ENCODE data around the gene TTL.
A peak's percentile ranks its signal among the peaks of the same experiment; 100 is the strongest.
"Not testable (repeated sequence)": the region's sequence is repeated elsewhere in the genome, so short reads cannot be mapped to it uniquely, and the experiment has no call there.

TTL gene

DNA sequence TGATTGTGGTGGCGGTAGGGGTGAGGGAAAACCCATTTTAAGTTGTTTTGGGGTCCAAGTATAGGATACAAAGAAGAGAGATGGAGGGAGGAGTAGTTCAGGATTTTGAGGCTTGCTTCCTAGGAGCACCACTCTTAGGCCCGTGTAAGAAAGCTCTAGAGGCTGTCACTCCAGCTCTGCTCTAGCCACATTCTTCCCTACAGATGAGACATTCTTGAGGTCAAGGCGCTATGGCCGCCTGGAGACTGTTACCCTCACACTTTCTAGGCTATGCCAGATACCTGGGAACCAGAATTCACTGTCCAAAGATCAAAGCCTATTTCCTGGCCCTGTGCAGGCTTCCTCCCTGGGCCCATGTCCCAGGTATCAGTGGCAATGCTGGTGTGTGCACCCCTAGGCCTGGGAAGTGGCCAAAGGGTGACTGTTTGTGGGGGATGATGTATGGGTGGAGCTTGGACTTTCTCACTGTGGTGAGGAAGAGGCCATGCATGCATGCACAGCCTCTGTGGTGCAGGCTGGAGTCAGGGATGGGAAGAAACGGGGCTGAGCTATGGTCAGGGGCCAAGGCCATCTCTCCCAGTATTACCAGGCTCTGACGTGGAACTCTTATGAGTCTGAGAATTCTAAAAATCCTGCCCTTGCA, 7.0 kb upstream of the TTL start:
- no peak for DNase-seq (ENCODE audit: low read depth)

GRCh38 chr2:112476434-112476833, 5.5 kb upstream of the TTL start:
- DNase-seq (ENCODE audit: low read depth) = no peak

- DNase-seq (ENCODE audit: low read depth) = no peak
Observed at GRCh38 chr2:112480530-112481049, 1.4 kb upstream of the TTL start.

DNA sequence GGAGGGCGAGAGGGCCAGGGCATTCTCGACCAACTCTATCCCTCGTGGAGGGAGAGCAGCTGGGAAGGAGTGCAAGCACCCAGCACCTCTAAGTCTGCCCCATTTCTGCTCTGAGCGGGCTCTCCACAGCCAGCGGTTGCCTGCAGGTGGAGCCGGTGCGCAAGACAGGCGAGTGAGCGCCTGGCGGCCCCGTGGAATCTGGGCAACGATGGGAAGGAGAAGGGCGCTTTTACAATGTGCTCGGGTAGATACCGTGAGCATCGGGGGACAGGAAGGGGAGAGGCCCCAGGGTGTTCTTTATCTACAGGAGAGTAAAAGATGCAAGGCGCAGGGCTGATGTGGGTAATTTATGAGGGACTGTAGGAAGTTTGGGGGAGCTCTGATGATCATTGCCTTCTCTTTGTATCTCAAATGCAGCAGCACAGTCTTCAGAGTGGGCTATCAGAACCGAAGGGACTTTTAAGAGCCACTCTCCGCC, 867 bp upstream of the TTL start:
- peak; percentile 64 for DNase-seq (ENCODE audit: low read depth)

DNA sequence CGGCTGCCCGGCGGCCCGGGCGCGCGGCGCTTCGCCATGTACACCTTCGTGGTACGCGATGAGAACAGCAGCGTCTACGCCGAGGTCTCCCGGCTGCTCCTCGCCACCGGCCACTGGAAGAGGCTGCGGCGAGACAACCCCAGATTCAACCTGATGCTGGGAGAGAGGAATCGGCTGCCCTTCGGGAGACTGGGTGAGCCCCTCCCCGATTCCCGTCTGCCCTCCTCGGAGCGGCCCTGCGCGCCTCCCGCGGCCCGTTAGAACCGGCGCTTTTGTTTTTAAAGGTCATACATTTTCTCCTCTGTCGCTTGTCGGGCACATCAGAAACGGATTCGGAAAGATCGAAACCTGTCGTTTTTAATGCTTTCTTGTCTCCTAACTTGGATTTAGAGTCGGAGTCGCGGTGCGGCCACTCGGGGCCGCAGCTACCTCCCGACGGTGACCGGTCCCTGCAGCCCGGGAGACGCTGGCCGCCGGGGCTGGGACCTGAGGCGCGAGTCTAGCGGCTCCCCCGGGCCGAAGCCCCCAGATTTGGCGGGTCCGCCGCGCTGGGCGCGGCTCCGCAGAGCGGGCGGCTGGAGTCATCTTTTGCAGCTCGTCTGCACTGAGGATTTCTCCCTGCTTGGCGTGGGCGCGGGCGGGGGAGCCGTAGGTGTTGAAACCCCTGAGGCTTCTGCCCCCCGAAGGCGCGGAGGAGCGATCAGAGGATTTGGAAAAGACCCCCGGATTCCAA, 519 bp downstream of the TTL start:
- DNase-seq (ENCODE audit: low read depth) = no peak

- DNase-seq (ENCODE audit: low read depth) = no peak
Observed at GRCh38 chr2:112483042-112483473, 1.1 kb downstream of the TTL start.

DNA sequence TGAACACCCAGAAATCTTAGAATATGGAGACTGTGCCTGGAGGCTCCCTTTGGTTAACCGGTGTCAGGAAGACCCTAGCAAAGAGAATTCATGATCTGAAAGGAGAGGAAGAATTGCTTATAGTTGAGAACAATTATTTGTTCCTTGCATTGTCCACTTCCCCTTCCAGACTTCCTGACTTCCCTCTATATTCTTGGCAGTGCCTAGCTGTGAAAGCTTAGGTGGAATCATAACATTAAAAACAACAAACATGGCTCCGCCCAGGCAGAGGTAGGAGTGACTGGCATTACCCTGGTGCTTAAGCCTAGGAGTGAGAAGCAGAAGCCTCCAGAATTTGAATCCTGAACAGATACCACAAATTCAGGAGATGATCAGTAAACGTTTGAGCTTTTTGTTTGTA, 1.9 kb downstream of the TTL start:
- DNase-seq (ENCODE audit: low read depth) = no peak

- DNase-seq (ENCODE audit: low read depth) = no peak
Observed at GRCh38 chr2:112485849-112486248, 3.9 kb downstream of the TTL start.

DNA sequence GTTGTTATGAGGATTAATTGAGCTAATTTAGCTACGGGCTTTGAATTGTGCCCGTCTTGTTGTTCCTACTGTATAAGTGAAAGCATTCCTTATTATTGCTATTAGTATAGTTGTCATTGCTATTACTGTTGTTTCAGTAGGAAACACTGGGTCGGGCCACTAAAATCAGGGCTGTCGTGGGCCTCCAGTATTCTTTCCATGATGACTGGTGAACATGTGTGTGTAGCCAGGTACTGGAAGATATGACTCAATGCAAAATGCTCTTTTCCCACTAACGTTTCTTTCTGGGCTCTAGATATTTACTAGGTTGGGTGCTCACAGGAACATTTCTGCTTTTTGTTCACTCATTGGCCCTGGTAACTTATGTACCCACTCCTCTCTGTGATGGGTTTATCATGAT, 4.9 kb downstream of the TTL start:
- DNase-seq (ENCODE audit: low read depth) = no peak

GRCh38 chr2:112487444-112487961, 5.5 kb downstream of the TTL start:
- no peak for DNase-seq (ENCODE audit: low read depth)

- DNase-seq (ENCODE audit: low read depth) = no peak
Observed at GRCh38 chr2:112488201-112488600, 6.2 kb downstream of the TTL start.

DNA sequence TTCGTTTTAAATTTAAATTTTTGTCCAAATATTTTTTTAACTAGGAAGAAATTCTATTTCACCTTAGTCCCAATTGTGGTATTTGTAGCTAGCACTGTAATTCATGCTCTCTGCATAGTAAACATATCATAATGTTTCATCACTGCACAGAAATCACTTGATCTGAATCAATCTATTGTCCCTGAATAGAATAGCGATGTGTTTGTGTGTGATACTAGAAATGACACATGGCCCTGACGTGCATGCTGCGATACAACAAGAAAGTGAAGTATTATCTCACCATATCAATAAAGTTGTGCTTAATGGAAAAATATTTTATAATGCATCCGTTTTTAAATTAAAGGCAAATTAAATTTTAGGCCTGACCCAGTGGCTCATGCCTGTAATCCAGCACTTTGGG, 10.0 kb downstream of the TTL start:
- DNase-seq (ENCODE audit: low read depth) = no peak

GRCh38 chr2:112493048-112493447, 11.1 kb downstream of the TTL start:
- DNase-seq (ENCODE audit: low read depth) = no peak

GRCh38 chr2:112493858-112494648, 12.1 kb downstream of the TTL start:
- DNase-seq (ENCODE audit: low read depth) = no peak

GRCh38 chr2:112494828-112495227, 12.9 kb downstream of the TTL start:
- DNase-seq (ENCODE audit: low read depth) = no peak

- DNase-seq (ENCODE audit: low read depth) = not testable (repeated sequence)
Observed at GRCh38 chr2:112495878-112496277, 13.9 kb downstream of the TTL start.

DNA sequence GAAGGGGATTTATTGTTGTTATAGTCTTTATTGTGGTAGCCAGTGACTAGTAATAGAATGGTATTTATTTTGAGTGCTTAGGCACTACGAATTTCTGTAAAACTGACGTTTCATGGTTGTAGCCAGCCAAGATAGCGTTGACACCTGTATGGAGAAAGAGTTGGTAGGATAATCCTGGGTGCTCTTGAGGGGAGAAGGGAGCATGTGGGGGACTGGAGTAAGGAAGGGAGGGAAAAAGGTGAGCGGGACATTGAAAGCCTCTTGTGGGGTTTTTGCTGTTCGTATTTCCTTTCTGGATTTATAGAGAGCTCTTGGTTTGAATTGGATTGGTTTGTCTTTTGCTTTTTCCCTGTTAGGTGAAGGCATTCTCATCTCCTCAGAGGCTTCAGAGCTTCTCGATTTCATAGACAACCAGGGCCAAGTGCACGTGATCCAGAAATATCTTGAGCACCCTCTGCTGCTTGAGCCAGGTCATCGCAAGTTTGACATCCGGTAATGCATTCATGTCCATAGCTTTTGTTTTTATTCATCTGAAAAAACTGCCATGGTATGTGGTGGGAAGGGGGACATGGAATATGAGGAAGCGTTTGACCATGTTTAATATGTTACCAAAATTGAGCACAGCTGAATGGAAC, 19.0 kb downstream of the TTL start:
- peak; percentile 9 for DNase-seq (ENCODE audit: low read depth)

DNA sequence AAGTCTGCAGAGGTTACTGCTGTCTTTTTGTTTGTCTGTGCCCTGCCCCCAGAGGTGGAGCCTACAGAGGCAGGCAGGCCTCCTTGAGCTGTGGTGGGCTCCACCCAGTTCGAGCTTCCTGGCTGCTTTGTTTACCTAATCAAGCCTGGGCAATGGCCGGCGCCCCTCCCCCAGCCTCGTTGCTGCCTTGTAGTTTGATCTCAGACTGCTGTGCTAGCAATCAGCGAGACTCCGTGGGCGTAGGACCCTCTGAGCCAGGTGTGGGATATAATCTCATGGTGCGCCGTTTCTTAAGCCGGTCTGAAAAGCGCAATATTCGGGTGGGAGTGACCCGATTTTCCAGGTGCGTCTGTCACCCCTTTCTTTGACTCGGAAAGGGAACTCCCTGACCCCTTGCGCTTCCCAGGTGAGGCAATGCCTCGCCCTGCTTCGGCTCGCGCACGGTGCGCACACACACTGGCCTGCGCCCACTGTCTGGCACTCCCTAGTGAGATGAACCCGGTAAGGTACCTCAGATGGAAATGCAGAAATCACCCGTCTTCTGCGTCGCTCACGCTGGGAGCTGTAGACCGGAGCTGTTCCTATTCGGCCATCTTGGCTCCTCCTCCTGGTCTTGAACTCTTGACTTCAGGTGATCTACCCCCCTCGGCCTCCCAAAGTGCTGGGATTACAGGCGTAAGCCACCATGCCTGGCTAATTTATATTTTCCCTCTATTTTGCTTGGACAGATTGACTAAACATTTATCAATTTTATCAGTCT, 27.5 kb downstream of the TTL start:
- not testable (repeated sequence) for DNase-seq (ENCODE audit: low read depth)

DNA sequence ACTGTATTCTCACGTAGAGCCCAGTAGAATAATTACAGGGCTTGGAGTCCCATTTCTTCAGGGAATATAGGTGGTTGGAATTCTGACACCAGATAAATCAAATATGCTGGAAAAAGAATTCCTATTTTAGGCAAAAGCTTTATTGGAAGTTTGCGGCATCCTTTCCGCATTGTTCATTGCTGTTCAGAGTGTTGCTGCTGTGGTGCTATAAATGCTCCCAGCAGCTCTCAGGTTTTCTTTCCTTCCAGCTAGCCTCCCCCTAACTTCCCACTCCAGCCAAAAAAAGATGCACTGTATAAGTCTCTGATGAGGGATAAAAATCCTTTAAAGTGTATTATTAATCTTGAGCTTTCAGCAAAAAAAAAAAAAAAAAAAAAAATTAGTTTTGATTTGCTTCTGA, 34.8 kb downstream of the TTL start:
- DNase-seq (ENCODE audit: low read depth) = no peak

GRCh38 chr2:112518807-112519206, 36.9 kb downstream of the TTL start:
- no peak for DNase-seq (ENCODE audit: low read depth)

- DNase-seq (ENCODE audit: low read depth) = no peak
Observed at GRCh38 chr2:112519506-112519905, 37.5 kb downstream of the TTL start.
